GM23338 (cell line): ENCODE results near the gene SCG3. TPM values are rescaled to one million over a fixed set of nuclear protein-coding genes. Genes with fewer than 3 reads are reported as not detected.

Source experiments
- ATAC-seq: fragments of 200-7000 bp; cut with Tn5 transposase; 3 replicates; pipeline ENCODE4 v1.9.1; 2020
- DNase-seq: peaks from one replicate; pipeline ENCODE4 v3.0.0-alpha.2; 2015; ENCODE audit warnings: low spot score
- H2AFZ ChIP-seq: fragments of 200-600 bp; sonication (generic); 2 replicates; pipeline ENCODE4 v1.8.0; 2016; ENCODE audit warnings: antibody characterized with exemption, mild to moderate bottlenecking, moderate library complexity
- H3F3A ChIP-seq: fragments of 200-600 bp; sonication (generic); replicated peaks from 2 replicates; pipeline ENCODE4 v1.8.0; 2017; ENCODE audit warnings: antibody characterized with exemption, mixed run types, low read depth
- H3K27ac ChIP-seq: fragments of 200-600 bp; sonication (generic); 2 replicates; pipeline ENCODE4 v1.6.1; 2016; ENCODE audit warnings: low read depth
- H3K27me3 ChIP-seq: fragments of 200-600 bp; sonication (generic); 2 replicates; pipeline ENCODE4 v1.8.0; 2016; ENCODE audit warnings: mild to moderate bottlenecking, mixed run types, moderate library complexity; ENCODE audit not compliant: insufficient read depth
- H3K36me3 ChIP-seq: fragments of 200-600 bp; sonication (generic); 2 replicates; pipeline ENCODE4 v1.8.0; 2016; ENCODE audit warnings: mild to moderate bottlenecking; ENCODE audit not compliant: insufficient read depth
- H3K4me1 ChIP-seq: fragments of 200-600 bp; sonication (generic); 2 replicates; pipeline ENCODE4 v1.8.0; 2016; ENCODE audit warnings: mild to moderate bottlenecking, moderate library complexity; ENCODE audit not compliant: insufficient read depth
- H3K4me2 ChIP-seq: fragments of 200-600 bp; sonication (generic); 2 replicates; pipeline ENCODE4 v1.7.1; 2017; ENCODE audit warnings: mixed run types
- H3K4me3 ChIP-seq: fragments of 200-600 bp; sonication (generic); 2 replicates; pipeline ENCODE4 v1.6.1; 2016; ENCODE audit warnings: mixed run types
- H3K79me2 ChIP-seq: fragments of 200-600 bp; sonication (generic); replicated peaks from 2 replicates; pipeline ENCODE4 v1.8.0; 2017; ENCODE audit warnings: mild to moderate bottlenecking; ENCODE audit not compliant: insufficient read depth
- H3K9me2 ChIP-seq: fragments of 200-600 bp; sonication (generic); 2 replicates; pipeline ENCODE4 v1.8.0; 2017; ENCODE audit not compliant: insufficient read depth
- H4K20me1 ChIP-seq: fragments of 200-600 bp; sonication (generic); replicated peaks from 2 replicates; pipeline ENCODE4 v1.8.0; 2017; ENCODE audit warnings: mild to moderate bottlenecking; ENCODE audit not compliant: insufficient read depth
- H3K27ac Mint-ChIP-seq: 2 replicates; pipeline ENCODE4 v1.8.0; 2020; ENCODE audit warnings: inconsistent platforms, mild to moderate bottlenecking, moderate library complexity, mixed read lengths
- H3K27me3 Mint-ChIP-seq: 3 replicates; pipeline ENCODE4 v1.8.0; 2022; ENCODE audit warnings: low read depth, mild to moderate bottlenecking, moderate library complexity, mixed read lengths, inconsistent platforms; ENCODE audit not compliant: insufficient read depth, poor library complexity
- H3K36me3 Mint-ChIP-seq: 3 replicates; pipeline ENCODE4 v1.8.0; 2021; ENCODE audit warnings: low read depth, mild to moderate bottlenecking, inconsistent platforms, moderate library complexity, mixed read lengths
- H3K4me1 Mint-ChIP-seq: 3 replicates; pipeline ENCODE4 v1.8.0; 2020; ENCODE audit warnings: mild to moderate bottlenecking, inconsistent platforms, mixed read lengths
- H3K4me3 Mint-ChIP-seq: 3 replicates; pipeline ENCODE4 v1.8.0; 2021; ENCODE audit warnings: moderate library complexity, mild to moderate bottlenecking, inconsistent platforms, mixed read lengths
- H3K9me3 Mint-ChIP-seq: 3 replicates; pipeline ENCODE4 v1.8.0; 2020; ENCODE audit warnings: moderate library complexity, mild to moderate bottlenecking, inconsistent platforms, mixed read lengths
- CREB1 ChIP-seq: fragments of 250-450 bp; sonication (Bioruptor Pico); IDR thresholded peaks from 2 replicates; pipeline ENCODE4 v1.5.0; 2020; ENCODE audit warnings: low read depth, mild to moderate bottlenecking, moderate library complexity
- EZH2phosphoT487 ChIP-seq: fragments of 200-600 bp; sonication (generic); IDR thresholded peaks from one replicate; pipeline ENCODE4 v1.8.1; 2018; ENCODE audit warnings: antibody characterized with exemption; ENCODE audit not compliant: unreplicated experiment
- NANOG ChIP-seq: IDR thresholded peaks from 2 replicates; pipeline ENCODE4 v1.6.1; 2016; ENCODE audit warnings: antibody characterized with exemption, borderline replicate concordance
- ZNF114 ChIP-seq: fragments of 250-450 bp; sonication (Bioruptor Pico); IDR thresholded peaks from 2 replicates; pipeline ENCODE4 v1.5.0; 2020; ENCODE audit warnings: mild to moderate bottlenecking, moderate library complexity
- ZNF331 ChIP-seq: fragments of 250-450 bp; sonication (Bioruptor Pico); IDR thresholded peaks from 2 replicates; pipeline ENCODE4 v1.5.0; 2020; ENCODE audit warnings: low read depth, mild to moderate bottlenecking, moderate library complexity
- polyA plus RNA-seq: library from polyadenylated mRNA; unstranded; fragments of >200 nt; fragmentation: Nextera tagmentation; extraction: Ambion mirVana; gene quantifications from 2 replicates; pipeline ENCODE4 v1.2.1, GENCODE V29; 2016
- total RNA-seq: library from RNA; depleted of rRNA; stranded (reverse); fragments of >200 nt; shearing (Covaris generic); gene quantifications from 2 replicates; pipeline ENCODE4 v1.2.3, GENCODE V29; 2014
- TF ChIP-seq, protein P1 (sequence below): fragments of 250-450 bp; sonication (Bioruptor Pico); IDR thresholded peaks from 2 replicates; pipeline ENCODE4 v1.5.0; 2020; ENCODE audit warnings: mild to moderate bottlenecking, moderate library complexity

Gene SCG3
- total and polyA plus RNA-seq, 2 experiments from 2014 or later = 44.2 to 99.5 TPM

DNA sequence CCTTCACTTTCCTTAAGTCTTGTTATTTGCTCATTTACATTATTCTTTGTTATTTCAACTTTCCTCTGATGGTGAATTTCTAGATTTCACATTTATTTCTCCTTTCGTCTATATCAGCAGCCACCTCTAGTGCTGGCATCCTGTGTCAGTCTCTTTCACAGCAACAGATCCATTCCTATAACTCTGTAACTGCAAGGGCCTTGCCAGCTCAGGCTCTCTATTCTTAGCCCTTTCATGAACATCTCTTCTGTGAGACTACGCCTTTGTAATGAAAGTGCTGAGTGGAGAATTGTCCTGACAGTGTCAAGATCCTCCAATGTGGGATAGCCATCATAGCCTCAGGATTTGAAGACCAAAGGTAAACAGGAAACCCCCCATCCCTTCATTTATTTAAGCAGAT lies 3.9 kb upstream of the SCG3 start (continued):
- TF ChIP-seq, protein P1, sequence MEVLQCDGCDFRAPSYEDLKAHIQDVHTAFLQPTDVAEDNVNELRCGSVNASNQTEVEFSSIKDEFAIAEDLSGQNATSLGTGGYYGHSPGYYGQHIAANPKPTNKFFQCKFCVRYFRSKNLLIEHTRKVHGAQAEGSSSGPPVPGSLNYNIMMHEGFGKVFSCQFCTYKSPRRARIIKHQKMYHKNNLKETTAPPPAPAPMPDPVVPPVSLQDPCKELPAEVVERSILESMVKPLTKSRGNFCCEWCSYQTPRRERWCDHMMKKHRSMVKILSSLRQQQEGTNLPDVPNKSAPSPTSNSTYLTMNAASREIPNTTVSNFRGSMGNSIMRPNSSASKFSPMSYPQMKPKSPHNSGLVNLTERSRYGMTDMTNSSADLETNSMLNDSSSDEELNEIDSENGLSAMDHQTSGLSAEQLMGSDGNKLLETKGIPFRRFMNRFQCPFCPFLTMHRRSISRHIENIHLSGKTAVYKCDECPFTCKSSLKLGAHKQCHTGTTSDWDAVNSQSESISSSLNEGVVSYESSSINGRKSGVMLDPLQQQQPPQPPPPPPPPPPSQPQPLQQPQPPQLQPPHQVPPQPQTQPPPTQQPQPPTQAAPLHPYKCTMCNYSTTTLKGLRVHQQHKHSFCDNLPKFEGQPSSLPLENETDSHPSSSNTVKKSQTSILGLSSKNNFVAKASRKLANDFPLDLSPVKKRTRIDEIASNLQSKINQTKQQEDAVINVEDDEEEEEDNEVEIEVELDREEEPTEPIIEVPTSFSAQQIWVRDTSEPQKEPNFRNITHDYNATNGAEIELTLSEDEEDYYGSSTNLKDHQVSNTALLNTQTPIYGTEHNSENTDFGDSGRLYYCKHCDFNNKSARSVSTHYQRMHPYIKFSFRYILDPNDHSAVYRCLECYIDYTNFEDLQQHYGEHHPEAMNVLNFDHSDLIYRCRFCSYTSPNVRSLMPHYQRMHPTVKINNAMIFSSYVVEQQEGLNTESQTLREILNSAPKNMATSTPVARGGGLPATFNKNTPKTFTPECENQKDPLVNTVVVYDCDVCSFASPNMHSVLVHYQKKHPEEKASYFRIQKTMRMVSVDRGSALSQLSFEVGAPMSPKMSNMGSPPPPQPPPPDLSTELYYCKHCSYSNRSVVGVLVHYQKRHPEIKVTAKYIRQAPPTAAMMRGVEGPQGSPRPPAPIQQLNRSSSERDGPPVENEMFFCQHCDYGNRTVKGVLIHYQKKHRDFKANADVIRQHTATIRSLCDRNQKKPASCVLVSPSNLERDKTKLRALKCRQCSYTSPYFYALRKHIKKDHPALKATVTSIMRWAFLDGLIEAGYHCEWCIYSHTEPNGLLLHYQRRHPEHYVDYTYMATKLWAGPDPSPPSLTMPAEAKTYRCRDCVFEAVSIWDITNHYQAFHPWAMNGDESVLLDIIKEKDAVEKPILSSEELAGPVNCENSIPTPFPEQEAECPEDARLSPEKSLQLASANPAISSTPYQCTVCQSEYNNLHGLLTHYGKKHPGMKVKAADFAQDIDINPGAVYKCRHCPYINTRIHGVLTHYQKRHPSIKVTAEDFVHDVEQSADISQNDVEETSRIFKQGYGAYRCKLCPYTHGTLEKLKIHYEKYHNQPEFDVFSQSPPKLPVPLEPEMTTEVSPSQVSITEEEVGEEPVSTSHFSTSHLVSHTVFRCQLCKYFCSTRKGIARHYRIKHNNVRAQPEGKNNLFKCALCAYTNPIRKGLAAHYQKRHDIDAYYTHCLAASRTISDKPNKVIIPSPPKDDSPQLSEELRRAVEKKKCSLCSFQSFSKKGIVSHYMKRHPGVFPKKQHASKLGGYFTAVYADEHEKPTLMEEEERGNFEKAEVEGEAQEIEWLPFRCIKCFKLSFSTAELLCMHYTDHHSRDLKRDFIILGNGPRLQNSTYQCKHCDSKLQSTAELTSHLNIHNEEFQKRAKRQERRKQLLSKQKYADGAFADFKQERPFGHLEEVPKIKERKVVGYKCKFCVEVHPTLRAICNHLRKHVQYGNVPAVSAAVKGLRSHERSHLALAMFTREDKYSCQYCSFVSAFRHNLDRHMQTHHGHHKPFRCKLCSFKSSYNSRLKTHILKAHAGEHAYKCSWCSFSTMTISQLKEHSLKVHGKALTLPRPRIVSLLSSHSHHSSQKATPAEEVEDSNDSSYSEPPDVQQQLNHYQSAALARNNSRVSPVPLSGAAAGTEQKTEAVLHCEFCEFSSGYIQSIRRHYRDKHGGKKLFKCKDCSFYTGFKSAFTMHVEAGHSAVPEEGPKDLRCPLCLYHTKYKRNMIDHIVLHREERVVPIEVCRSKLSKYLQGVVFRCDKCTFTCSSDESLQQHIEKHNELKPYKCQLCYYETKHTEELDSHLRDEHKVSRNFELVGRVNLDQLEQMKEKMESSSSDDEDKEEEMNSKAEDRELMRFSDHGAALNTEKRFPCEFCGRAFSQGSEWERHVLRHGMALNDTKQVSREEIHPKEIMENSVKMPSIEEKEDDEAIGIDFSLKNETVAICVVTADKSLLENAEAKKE (CRISPR knock-in tag) = no peak

DNA sequence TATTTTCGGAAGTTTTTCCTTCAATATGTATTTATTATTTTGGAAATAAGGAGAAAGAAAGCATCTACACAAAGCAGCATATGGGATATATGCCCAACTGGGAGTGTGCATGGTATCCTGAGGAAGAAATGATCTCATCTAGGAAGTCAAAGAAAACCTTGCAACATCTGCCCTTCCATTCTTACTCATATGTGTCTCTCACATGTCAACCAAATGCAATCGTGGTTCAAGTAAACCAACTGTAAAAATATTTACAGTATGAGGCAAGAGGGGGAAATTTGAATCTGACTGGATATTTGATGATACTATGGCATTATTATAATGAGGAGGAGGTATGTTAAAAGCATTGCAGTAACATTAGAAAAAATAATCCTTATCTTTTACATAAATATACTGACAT lies 3.2 kb upstream of the SCG3 start:
- no peak for DNase-seq
- H3K27ac Mint-ChIP-seq = no peak overlapping the region
- peaks cover 16% of the 10 kb centered on the region; the same call in 2 of the 3 replicates for H3K4me1 Mint-ChIP-seq
- H3K27me3 Mint-ChIP-seq = peaks cover 8% of the 10 kb centered on the region
- Histone ChIP-seq H4K20me1 (no peaks in the 10 kb centered on the region), H3K27ac (no peak overlapping the region), H3K36me3 (no peaks in the 10 kb centered on the region), H3K9me2 (no peaks in the 10 kb centered on the region), H3K4me2 (no peak overlapping the region), H2AFZ (no peak overlapping the region), H3K4me3 (no peak overlapping the region), H3K27me3 (no peaks in the 10 kb centered on the region), H3K79me2 (peaks cover 7% of the 10 kb centered on the region; the same call in 1 of the 2 replicates), H3F3A (no peaks in the 10 kb centered on the region), H3K4me1 (peaks cover 22% of the 10 kb centered on the region)
- H3K4me3 Mint-ChIP-seq = no peak overlapping the region
- ATAC-seq = no peak
- H3K9me3 Mint-ChIP-seq = no peaks in the 10 kb centered on the region
- no peaks in the 10 kb centered on the region; the same call in 2 of the 3 replicates for H3K36me3 Mint-ChIP-seq
- TF ChIP-seq CREB1 (CRISPR knock-in tag) (no peak), EZH2phosphoT487 (no peak), ZNF114 (CRISPR knock-in tag) (no peak), NANOG (no peak), ZNF331 (CRISPR knock-in tag) (no peak)
- TF ChIP-seq, protein P1 (CRISPR knock-in tag) = no peak
